GM23338 (cell line): ENCODE data around the gene PARL. TPM values are rescaled to one million over a fixed set of nuclear protein-coding genes. Genes with fewer than 3 reads are reported as not detected.

Experiments used
- ATAC-seq: fragments of 200-7000 bp; cut with Tn5 transposase; 3 replicates; pipeline ENCODE4 v1.9.1; 2020
- DNase-seq: peaks from one replicate; pipeline ENCODE4 v3.0.0-alpha.2; 2015; ENCODE audit warnings: low spot score
- H2AFZ ChIP-seq: fragments of 200-600 bp; sonication (generic); 2 replicates; pipeline ENCODE4 v1.8.0; 2016; ENCODE audit warnings: antibody characterized with exemption, mild to moderate bottlenecking, moderate library complexity
- H3F3A ChIP-seq: fragments of 200-600 bp; sonication (generic); replicated peaks from 2 replicates; pipeline ENCODE4 v1.8.0; 2017; ENCODE audit warnings: antibody characterized with exemption, mixed run types, low read depth
- H3K27ac ChIP-seq: fragments of 200-600 bp; sonication (generic); 2 replicates; pipeline ENCODE4 v1.6.1; 2016; ENCODE audit warnings: low read depth
- H3K27me3 ChIP-seq: fragments of 200-600 bp; sonication (generic); 2 replicates; pipeline ENCODE4 v1.8.0; 2016; ENCODE audit warnings: mild to moderate bottlenecking, mixed run types, moderate library complexity; ENCODE audit not compliant: insufficient read depth
- H3K36me3 ChIP-seq: fragments of 200-600 bp; sonication (generic); 2 replicates; pipeline ENCODE4 v1.8.0; 2016; ENCODE audit warnings: mild to moderate bottlenecking; ENCODE audit not compliant: insufficient read depth
- H3K4me1 ChIP-seq: fragments of 200-600 bp; sonication (generic); 2 replicates; pipeline ENCODE4 v1.8.0; 2016; ENCODE audit warnings: mild to moderate bottlenecking, moderate library complexity; ENCODE audit not compliant: insufficient read depth
- H3K4me2 ChIP-seq: fragments of 200-600 bp; sonication (generic); 2 replicates; pipeline ENCODE4 v1.7.1; 2017; ENCODE audit warnings: mixed run types
- H3K4me3 ChIP-seq: fragments of 200-600 bp; sonication (generic); 2 replicates; pipeline ENCODE4 v1.6.1; 2016; ENCODE audit warnings: mixed run types
- H3K79me2 ChIP-seq: fragments of 200-600 bp; sonication (generic); replicated peaks from 2 replicates; pipeline ENCODE4 v1.8.0; 2017; ENCODE audit warnings: mild to moderate bottlenecking; ENCODE audit not compliant: insufficient read depth
- H3K9me2 ChIP-seq: fragments of 200-600 bp; sonication (generic); 2 replicates; pipeline ENCODE4 v1.8.0; 2017; ENCODE audit not compliant: insufficient read depth
- H4K20me1 ChIP-seq: fragments of 200-600 bp; sonication (generic); replicated peaks from 2 replicates; pipeline ENCODE4 v1.8.0; 2017; ENCODE audit warnings: mild to moderate bottlenecking; ENCODE audit not compliant: insufficient read depth
- H3K27ac Mint-ChIP-seq: 2 replicates; pipeline ENCODE4 v1.8.0; 2020; ENCODE audit warnings: inconsistent platforms, mild to moderate bottlenecking, moderate library complexity, mixed read lengths
- H3K27me3 Mint-ChIP-seq: 3 replicates; pipeline ENCODE4 v1.8.0; 2022; ENCODE audit warnings: low read depth, mild to moderate bottlenecking, moderate library complexity, mixed read lengths, inconsistent platforms; ENCODE audit not compliant: insufficient read depth, poor library complexity
- H3K36me3 Mint-ChIP-seq: 3 replicates; pipeline ENCODE4 v1.8.0; 2021; ENCODE audit warnings: low read depth, mild to moderate bottlenecking, inconsistent platforms, moderate library complexity, mixed read lengths
- H3K4me1 Mint-ChIP-seq: 3 replicates; pipeline ENCODE4 v1.8.0; 2020; ENCODE audit warnings: mild to moderate bottlenecking, inconsistent platforms, mixed read lengths
- H3K4me3 Mint-ChIP-seq: 3 replicates; pipeline ENCODE4 v1.8.0; 2021; ENCODE audit warnings: moderate library complexity, mild to moderate bottlenecking, inconsistent platforms, mixed read lengths
- H3K9me3 Mint-ChIP-seq: 3 replicates; pipeline ENCODE4 v1.8.0; 2020; ENCODE audit warnings: moderate library complexity, mild to moderate bottlenecking, inconsistent platforms, mixed read lengths
- EZH2 ChIP-seq: fragments of 200-600 bp; sonication (generic); IDR thresholded peaks from one replicate; pipeline ENCODE4 v1.8.0; 2017; ENCODE audit warnings: antibody characterized with exemption, mild to moderate bottlenecking, low read depth; ENCODE audit not compliant: unreplicated experiment
- EZH2phosphoT487 ChIP-seq: fragments of 200-600 bp; sonication (generic); IDR thresholded peaks from one replicate; pipeline ENCODE4 v1.8.1; 2018; ENCODE audit warnings: antibody characterized with exemption; ENCODE audit not compliant: unreplicated experiment
- JUNB ChIP-seq: IDR thresholded peaks from one replicate; pipeline ENCODE4 v1.6.1; 2016; ENCODE audit warnings: antibody characterized with exemption; ENCODE audit not compliant: unreplicated experiment
- NANOG ChIP-seq: IDR thresholded peaks from 2 replicates; pipeline ENCODE4 v1.6.1; 2016; ENCODE audit warnings: antibody characterized with exemption, borderline replicate concordance
- POLR2AphosphoS5 ChIP-seq: IDR thresholded peaks from 2 replicates; pipeline ENCODE4 v1.6.1; 2016; ENCODE audit warnings: antibody characterized with exemption, low read depth
- STAT1 ChIP-seq: IDR thresholded peaks from one replicate; pipeline ENCODE4 v1.6.1; 2016; ENCODE audit warnings: antibody characterized with exemption; ENCODE audit not compliant: unreplicated experiment
- ZNF331 ChIP-seq: fragments of 250-450 bp; sonication (Bioruptor Pico); IDR thresholded peaks from 2 replicates; pipeline ENCODE4 v1.5.0; 2020; ENCODE audit warnings: low read depth, mild to moderate bottlenecking, moderate library complexity
- ZNF462 ChIP-seq: fragments of 250-450 bp; sonication (Bioruptor Pico); IDR thresholded peaks from 2 replicates; pipeline ENCODE4 v1.5.0; 2020; ENCODE audit warnings: mild to moderate bottlenecking, moderate library complexity
- polyA plus RNA-seq: library from polyadenylated mRNA; unstranded; fragments of >200 nt; fragmentation: Nextera tagmentation; extraction: Ambion mirVana; gene quantifications from 2 replicates; pipeline ENCODE4 v1.2.1, GENCODE V29; 2016
- total RNA-seq: library from RNA; depleted of rRNA; stranded (reverse); fragments of >200 nt; shearing (Covaris generic); gene quantifications from 2 replicates; pipeline ENCODE4 v1.2.3, GENCODE V29; 2014
- TF ChIP-seq, protein P1 (sequence below): IDR thresholded peaks from one replicate; pipeline ENCODE4 v1.6.1; 2018; ENCODE audit warnings: antibody characterized with exemption; ENCODE audit not compliant: unreplicated experiment
- TF ChIP-seq, protein P2 (sequence below): IDR thresholded peaks from 2 replicates; pipeline ENCODE4 v1.6.1; 2016; ENCODE audit warnings: antibody characterized with exemption

Gene PARL
- total and polyA plus RNA-seq, 2 experiments from 2014 or later, result 67.5 to 78.7 TPM

- Mint-ChIP-seq H3K27ac (no peak overlapping the region), H3K36me3 (peaks cover 12% of the 10 kb centered on the region), H3K4me1 (peaks cover 5% of the 10 kb centered on the region; the same call in 2 of the 3 replicates), H3K27me3 (peaks cover 6% of the 10 kb centered on the region), H3K9me3 (no peaks in the 10 kb centered on the region), H3K4me3 (no peak overlapping the region)
- H4K20me1 ChIP-seq, result peaks cover 5% of the 10 kb centered on the region; the same call in 1 of the 2 replicates
- H3K79me2 ChIP-seq, result no peaks in the 10 kb centered on the region
- DNase-seq (no peak), ATAC-seq (no peak)
- TF ChIP-seq ZNF462 (CRISPR knock-in tag) (no peak), EZH2 (no peak), STAT1 (no peak), ZNF331 (no peak), EZH2phosphoT487 (no peak), JUNB (no peak), POLR2AphosphoS5 (no peak), NANOG (no peak)
- TF ChIP-seq, protein P1, sequence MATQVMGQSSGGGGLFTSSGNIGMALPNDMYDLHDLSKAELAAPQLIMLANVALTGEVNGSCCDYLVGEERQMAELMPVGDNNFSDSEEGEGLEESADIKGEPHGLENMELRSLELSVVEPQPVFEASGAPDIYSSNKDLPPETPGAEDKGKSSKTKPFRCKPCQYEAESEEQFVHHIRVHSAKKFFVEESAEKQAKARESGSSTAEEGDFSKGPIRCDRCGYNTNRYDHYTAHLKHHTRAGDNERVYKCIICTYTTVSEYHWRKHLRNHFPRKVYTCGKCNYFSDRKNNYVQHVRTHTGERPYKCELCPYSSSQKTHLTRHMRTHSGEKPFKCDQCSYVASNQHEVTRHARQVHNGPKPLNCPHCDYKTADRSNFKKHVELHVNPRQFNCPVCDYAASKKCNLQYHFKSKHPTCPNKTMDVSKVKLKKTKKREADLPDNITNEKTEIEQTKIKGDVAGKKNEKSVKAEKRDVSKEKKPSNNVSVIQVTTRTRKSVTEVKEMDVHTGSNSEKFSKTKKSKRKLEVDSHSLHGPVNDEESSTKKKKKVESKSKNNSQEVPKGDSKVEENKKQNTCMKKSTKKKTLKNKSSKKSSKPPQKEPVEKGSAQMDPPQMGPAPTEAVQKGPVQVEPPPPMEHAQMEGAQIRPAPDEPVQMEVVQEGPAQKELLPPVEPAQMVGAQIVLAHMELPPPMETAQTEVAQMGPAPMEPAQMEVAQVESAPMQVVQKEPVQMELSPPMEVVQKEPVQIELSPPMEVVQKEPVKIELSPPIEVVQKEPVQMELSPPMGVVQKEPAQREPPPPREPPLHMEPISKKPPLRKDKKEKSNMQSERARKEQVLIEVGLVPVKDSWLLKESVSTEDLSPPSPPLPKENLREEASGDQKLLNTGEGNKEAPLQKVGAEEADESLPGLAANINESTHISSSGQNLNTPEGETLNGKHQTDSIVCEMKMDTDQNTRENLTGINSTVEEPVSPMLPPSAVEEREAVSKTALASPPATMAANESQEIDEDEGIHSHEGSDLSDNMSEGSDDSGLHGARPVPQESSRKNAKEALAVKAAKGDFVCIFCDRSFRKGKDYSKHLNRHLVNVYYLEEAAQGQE, result no peak
- TF ChIP-seq, protein P2, sequence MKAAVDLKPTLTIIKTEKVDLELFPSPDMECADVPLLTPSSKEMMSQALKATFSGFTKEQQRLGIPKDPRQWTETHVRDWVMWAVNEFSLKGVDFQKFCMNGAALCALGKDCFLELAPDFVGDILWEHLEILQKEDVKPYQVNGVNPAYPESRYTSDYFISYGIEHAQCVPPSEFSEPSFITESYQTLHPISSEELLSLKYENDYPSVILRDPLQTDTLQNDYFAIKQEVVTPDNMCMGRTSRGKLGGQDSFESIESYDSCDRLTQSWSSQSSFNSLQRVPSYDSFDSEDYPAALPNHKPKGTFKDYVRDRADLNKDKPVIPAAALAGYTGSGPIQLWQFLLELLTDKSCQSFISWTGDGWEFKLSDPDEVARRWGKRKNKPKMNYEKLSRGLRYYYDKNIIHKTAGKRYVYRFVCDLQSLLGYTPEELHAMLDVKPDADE, result no peak
- H3K4me3 ChIP-seq, result no peak overlapping the region
- no peaks in the 10 kb centered on the region for H3F3A ChIP-seq
- H3K9me2 ChIP-seq, result no peaks in the 10 kb centered on the region
- no peaks in the 10 kb centered on the region for H3K27me3 ChIP-seq
- H3K4me1 ChIP-seq, result no peaks in the 10 kb centered on the region
- no peak overlapping the region for H2AFZ ChIP-seq
- 0 out of 2 replicates have a peak, but pooled peaks cover 4% of the 10 kb centered on the region for H3K36me3 ChIP-seq
- H3K4me2 ChIP-seq, result no peak overlapping the region
- no peak overlapping the region; the same call in 1 of the 2 replicates for H3K27ac ChIP-seq
Measured at GRCh38 chr3:183918178-183918577, 33.5 kb upstream of the PARL start.
